ENCODE measurements around the gene FAM20B. TPM values are rescaled to one million over a fixed set of nuclear protein-coding genes. Genes with fewer than 3 reads are reported as not detected.

FAM20B gene
- total RNA-seq, 1 experiment from 2014 or later = 35.4 TPM

- no peak overlapping the region for H2AK5ac ChIP-seq (ENCODE audit: insufficient read length, low read length)
- no peak overlapping the region for H3K4me2 ChIP-seq (ENCODE audit: insufficient read depth, insufficient read length, low read length)
- no peak overlapping the region for H3K27ac ChIP-seq (ENCODE audit: insufficient read length, low read depth, low read length)
- H3K18ac ChIP-seq (ENCODE audit: insufficient read length, low read depth, low read length) = no peak overlapping the region
- no peaks in the 10 kb centered on the region for H4K20me1 ChIP-seq (ENCODE audit: control insufficient read depth, insufficient read depth, insufficient read length)
- H3K9me3 Mint-ChIP-seq = no peaks in the 10 kb centered on the region; a peak in 1 of 5 replicates
- H3K4me3 Mint-ChIP-seq = no peak overlapping the region
- H3K56ac ChIP-seq (ENCODE audit: insufficient read length, low read depth, low read length) = no peak overlapping the region
- no CpG with 5 or more reads among the region's 3 CpGs for WGBS (ENCODE audit: extremely low coverage, insufficient read length, low lambda C conversion rate)
- no peak for DNase-seq
- H3K9ac ChIP-seq (ENCODE audit: extremely low read depth, insufficient read length, low read length) = no peak overlapping the region
- H3K9me3 ChIP-seq (ENCODE audit: control insufficient read depth, low read depth, low read length) = no peaks in the 10 kb centered on the region
- no peak overlapping the region for H4K5ac ChIP-seq (ENCODE audit: insufficient read length, low read depth, low read length)
- H2AFZ ChIP-seq (ENCODE audit: low read length) = no peak overlapping the region
- no peaks in the 10 kb centered on the region for H3K79me1 ChIP-seq (ENCODE audit: insufficient read depth, low read depth, low read length, poor library complexity, severe bottlenecking)
- TF ChIP-seq CTCF (conservative IDR thresholded peaks at IDR 0.05) = no peak
- no peaks in the 10 kb centered on the region for H3K4me1 ChIP-seq (ENCODE audit: insufficient read depth, low read length)
- no peak overlapping the region for H4K8ac ChIP-seq (replicated peaks; ENCODE audit: insufficient read length, low read depth, low read length)
- no peak overlapping the region for H2BK15ac ChIP-seq (ENCODE audit: low read depth, low read length)
- H3K23ac ChIP-seq (ENCODE audit: insufficient read length, low read depth, low read length) = no peak overlapping the region
- no peak overlapping the region for H3T11ph ChIP-seq (ENCODE audit: low read length)
- H3K27me3 ChIP-seq (ENCODE audit: insufficient read depth, low read length) = no peaks in the 10 kb centered on the region
- H3K4ac ChIP-seq (ENCODE audit: low read depth, low read length) = no peak overlapping the region
- no peak overlapping the region for H2BK5ac ChIP-seq (ENCODE audit: insufficient read length, low read length)
- H2BK120ac ChIP-seq (ENCODE audit: low read depth, low read length, poor library complexity, severe bottlenecking) = no peak overlapping the region
- no peak overlapping the region for H3K14ac ChIP-seq (ENCODE audit: insufficient read depth, low read length)
- H3K79me2 ChIP-seq (ENCODE audit: insufficient read depth, low read length) = no peaks in the 10 kb centered on the region
- peaks cover 3% of the 10 kb centered on the region for H3K27me3 Mint-ChIP-seq (ENCODE audit: low read depth)
- no peak overlapping the region for H4K91ac ChIP-seq (ENCODE audit: insufficient read length, low read depth, low read length)
- H3K4me1 Mint-ChIP-seq = no peaks in the 10 kb centered on the region
- H3K23me2 ChIP-seq (ENCODE audit: insufficient read length, low read depth, low read length, poor library complexity, severe bottlenecking) = no peaks in the 10 kb centered on the region
- no peaks in the 10 kb centered on the region for H3K36me3 Mint-ChIP-seq (ENCODE audit: insufficient read depth in 1 of 3, low read depth in 3 of 3)
- no peak overlapping the region for H2BK20ac ChIP-seq (ENCODE audit: low read depth, low read length, poor library complexity, severe bottlenecking)
- H3K27ac Mint-ChIP-seq = no peak overlapping the region
- no peak overlapping the region for H2BK12ac ChIP-seq (ENCODE audit: insufficient read length, low read depth, low read length)
Measured at GRCh38 chr1:179017383-179018326, 8.0 kb upstream of the FAM20B start.

Measured in H9 (cell line).